NCI-H1048 (cell line): ENCODE measurements around the gene AHCYL1.
"Not testable (repeated sequence)": the region's sequence is repeated elsewhere in the genome, so short reads cannot be mapped to it uniquely, and the experiment has no call there.

Source experiments
- DNase-seq: peaks from one replicate; lab custom pipeline; 2025; lab: John Stamatoyannopoulos, UW

AHCYL1 gene

DNA sequence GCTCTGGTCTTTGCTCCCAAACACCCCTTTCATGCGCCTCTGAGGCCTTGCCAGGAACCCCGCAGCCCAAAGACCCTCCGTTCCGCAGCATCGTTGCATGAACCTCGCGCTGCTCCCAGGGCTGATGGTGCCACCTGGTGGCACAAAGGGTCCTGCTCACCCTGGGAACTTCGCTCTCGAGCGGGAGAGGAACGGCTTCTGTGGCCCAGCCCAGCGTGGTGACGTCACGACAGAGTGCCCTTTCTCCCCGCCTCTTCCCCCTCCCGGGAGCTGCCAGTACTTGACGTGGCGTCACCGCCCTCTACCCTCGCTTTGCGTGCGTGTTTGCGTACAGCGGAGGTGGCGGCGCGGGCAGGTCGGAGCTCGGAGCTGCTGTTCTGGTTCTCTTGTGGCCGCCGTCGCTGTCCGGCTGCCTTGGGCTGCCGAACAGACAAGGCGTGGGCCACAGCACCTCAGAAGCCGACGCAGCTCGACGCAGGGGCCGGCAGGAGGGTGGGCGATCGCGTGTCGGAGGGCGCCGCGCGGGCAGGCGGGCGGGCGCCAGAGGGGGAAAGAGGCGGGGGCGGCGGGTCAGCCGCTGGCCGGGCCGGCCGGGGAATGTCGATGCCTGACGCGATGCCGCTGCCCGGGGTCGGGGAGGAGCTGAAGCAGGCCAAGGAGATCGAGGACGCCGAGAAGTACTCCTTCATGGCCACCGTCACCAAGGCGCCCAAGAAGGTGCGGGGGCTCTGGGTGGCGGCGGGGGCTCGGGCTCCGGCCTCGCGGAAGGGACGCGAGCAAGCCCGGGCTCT, at the start of gene AHCYL1:
TSS of gene AHCYL1 (plus strand) at position 310 of the 791 bp plus-strand sequence. CDS start at position 598, 288 bp downstream.
- peak; percentile 99 for DNase-seq

GRCh38 chr1:109935451-109935900, 49.1 kb upstream of the AHCYL1 start:
- DNase-seq: no peak

GRCh38 chr1:109937738-109938137, 46.8 kb upstream of the AHCYL1 start:
- DNase-seq: no peak

DNA sequence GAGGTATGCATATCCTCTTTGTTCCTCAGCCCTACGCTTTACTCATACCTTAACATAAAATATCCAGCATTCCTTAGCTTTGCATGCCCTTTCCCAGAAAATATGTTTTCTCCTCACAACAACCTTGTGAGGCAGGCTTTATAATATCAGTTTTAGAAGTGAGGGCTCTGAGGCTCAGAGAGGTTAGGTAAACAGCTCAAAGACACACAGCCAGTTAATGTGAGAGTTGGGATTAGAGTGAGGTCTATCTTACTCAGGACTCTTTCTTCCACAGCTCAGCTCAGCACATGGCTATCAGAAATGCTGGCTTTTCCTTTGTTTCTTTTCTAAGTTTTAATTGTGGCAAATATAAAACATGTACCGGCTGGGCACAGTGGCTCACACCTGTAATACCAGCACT, 46.0 kb upstream of the AHCYL1 start:
- no peak for DNase-seq

GRCh38 chr1:109942434-109942833, 42.1 kb upstream of the AHCYL1 start:
- DNase-seq: no peak

DNA sequence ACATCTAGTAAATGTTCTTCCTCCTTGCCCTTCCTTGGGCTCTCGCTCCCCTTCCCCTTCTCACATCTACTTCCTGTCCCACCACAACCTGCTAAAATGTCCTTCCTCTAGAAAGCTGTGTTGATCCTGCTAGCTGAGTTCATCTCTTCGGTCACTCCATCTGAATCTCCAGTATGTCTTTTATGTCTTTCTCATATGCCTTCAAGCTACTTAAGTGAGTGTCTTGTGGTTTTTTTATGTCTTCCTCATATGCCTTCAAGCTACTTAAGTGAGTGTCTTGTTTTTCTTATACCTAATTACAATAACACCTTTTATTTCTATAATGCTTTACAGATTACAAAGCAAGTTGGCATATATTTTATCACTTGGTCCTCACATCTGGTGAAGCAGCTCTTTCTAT, 40.0 kb upstream of the AHCYL1 start:
- no peak for DNase-seq

- DNase-seq: no peak
Observed at GRCh38 chr1:109946511-109946910, 38.1 kb upstream of the AHCYL1 start.

- DNase-seq: no peak
Observed at GRCh38 chr1:109947582-109948284, 36.8 kb upstream of the AHCYL1 start.

DNA sequence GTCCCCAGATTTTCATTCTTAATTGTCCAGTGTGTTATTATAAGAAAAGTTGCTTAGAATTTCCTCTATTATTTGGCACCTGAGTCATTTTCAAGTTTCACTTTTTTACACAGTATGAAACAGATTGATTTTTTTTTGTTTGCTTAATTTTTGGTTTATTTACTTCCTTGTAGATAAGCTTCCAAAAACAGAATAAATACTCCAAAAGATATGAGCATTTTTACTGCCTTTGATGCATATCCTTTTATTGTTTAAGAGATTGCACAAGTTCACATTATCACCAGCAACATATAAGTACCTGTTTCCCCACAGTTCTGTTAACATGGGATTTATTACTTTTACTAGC, 36.3 kb upstream of the AHCYL1 start:
- DNase-seq: no peak

GRCh38 chr1:109950038-109950437, 34.5 kb upstream of the AHCYL1 start:
- no peak for DNase-seq

DNA sequence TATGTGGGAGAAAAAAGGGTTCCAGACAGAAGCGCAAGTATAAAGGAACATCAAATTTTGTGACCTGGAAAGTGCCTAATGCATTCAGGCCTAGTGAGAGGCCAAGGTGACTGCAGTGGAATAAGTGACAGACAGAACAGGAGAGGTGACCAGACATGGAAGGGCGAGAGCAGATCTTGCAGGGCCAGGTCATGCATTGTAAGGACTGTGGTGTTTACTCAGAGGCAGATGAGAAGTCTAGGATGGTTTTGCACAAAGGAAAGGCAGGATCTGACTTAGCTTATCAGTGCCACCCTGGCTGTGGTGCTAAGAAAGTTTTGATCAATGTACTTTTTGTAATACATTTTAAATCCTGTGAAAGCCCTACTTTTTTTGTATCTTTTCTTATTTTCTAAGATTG, 34.1 kb upstream of the AHCYL1 start:
- no peak for DNase-seq

GRCh38 chr1:109951501-109951900, 33.1 kb upstream of the AHCYL1 start:
- DNase-seq: not testable (repeated sequence)

GRCh38 chr1:109954041-109954512, 30.5 kb upstream of the AHCYL1 start:
- no peak for DNase-seq

DNA sequence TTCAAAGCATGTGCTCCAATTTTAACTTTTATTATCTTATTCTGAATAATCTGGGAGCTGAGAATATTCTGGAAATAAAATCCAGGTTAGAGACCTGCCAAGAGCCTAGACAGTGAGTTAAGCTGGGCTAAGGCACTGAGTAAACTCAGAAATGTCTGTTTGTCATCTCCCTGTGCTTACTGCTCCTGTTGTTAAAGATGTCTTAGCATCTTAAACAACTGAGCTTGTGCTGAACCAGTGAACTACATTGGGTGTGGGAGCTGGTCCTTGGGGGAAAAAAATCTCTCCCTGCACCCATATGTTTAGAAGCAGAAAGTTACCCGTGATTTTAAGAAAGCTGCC, 25.0 kb upstream of the AHCYL1 start:
- no peak for DNase-seq

DNA sequence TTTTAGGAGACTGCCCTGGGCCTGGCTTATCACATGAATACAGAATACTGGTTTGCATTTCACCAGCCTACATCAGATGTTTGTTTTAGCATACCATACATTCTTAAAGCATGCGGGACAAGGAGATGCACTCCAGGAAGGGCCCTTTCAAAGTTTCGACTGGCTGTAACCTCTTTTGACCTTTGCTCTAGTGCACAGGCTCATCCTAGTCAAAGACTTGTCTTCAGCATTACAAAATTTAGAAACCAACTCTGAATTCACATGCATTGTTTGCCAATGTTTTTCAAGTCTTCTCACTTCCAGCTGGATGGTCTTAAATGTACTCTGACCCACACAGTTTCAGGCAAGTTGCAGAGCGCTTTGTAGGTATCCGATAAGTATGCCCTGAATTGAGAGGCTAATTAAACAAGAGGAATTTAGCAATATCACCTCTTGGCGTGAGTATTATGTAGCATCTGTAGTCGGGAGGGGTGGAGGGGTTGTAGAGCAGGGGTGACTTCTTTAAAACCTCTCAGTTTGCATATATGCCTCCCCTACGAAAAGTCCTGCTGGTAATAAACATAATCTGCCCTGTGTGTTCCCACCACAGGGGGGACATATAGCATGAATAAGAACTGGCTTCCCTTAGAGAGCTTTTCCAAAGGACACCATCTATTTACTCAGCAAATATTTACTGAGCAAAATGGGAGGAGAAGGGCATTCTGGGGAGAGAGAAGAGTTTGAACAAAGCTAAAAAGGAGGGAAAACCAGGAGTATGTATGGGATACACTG, 24.4 kb upstream of the AHCYL1 start:
- DNase-seq: no peak

DNA sequence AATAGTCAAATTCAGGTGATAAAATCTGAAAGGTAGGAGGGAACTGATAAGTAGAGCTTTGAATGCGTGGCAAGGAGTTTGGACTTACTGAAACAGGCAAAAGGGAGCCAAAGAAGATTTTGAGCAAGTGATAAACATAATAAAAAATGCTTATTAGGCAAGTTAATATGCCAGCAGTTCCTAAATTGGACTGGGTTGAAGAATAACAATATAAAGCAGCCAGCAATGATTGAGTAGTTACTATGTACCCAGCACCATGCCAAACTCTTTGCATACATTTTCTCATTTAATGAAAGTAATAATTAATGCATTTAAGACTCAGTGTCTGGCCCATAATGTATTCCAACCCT, 23.8 kb upstream of the AHCYL1 start:
- no peak for DNase-seq

- DNase-seq: no peak
Observed at GRCh38 chr1:109963864-109964263, 20.7 kb upstream of the AHCYL1 start.

DNA sequence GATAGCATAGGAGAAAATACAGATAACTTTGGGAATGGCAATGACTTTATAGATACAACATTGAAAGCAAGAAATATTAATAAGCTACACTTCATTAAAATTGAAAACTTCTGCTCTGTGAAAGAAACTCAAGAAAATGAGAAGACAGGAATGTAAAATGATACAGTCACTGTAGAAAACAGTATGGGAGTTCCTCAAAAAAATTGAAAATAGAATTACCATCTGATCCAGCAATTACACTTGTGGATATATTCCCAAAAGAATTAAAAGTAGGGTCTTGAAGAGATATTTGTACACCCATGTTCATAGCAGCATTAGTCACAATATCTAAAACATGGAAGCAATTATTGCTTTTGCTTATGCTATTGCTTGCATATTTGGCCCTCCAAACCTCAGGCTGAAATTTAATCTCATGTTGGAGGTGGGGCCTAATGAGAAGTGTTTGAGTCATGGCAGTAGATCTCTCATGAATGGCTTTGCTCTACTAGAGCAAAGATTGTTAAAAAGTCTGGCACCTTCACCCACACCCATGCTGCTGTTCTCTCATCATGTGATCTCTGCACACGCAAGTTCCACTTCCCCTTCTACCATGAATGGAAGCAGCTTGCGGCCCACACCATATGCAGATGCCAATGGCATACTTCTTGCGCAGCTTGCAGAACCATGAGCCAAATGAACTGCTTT, 15.3 kb upstream of the AHCYL1 start:
- DNase-seq: no peak

- DNase-seq: no peak
Observed at GRCh38 chr1:109969907-109970306, 14.7 kb upstream of the AHCYL1 start.

- no peak for DNase-seq
Observed at GRCh38 chr1:109971559-109971958, 13.0 kb upstream of the AHCYL1 start.

DNA sequence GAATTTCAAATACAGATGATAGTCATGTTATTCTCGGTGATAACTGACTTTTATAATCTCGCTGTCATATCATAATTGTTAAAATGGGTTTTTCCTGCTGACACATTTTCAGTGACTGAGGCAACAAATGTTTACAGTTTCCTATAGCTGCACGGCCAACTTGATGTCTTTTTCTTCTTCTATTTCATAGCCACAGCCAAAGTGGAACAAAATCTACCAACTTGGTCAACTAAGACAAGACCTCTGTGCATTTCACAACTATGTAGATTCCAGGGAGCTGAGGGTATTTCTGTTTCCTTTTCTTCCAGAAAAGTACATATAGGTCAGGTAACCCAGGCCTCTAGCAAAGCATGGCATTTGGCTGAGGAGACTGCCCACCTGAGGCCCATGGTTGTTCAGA, 10.4 kb upstream of the AHCYL1 start:
- DNase-seq: no peak

DNA sequence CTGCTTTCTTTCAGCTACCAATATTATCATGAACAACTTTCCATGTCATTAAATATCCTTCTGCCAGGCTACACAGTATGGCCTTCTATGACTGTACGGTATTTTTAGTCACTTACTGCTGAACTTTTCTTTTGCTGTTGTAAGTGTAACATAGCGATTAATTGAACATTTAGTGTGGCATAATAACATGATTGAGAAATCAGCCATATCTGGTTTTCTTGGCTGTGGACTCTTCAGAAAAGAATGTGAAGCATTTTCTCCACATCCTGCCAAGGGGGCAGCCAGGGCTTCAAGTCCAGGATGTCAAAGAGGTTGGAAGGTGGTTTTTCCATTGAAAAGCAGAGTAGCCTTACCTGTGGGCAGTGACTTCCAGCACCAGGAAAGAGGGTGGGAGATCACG, 8.8 kb upstream of the AHCYL1 start:
- no peak for DNase-seq
